ENCODE data around the gene MCRS1. TPM values are rescaled to one million over a fixed set of nuclear protein-coding genes. Genes with fewer than 3 reads are reported as not detected.

Gene MCRS1
- polyA plus RNA-seq, 3 donors = 50.3 to 88.8 (median 52.3) TPM

DNA sequence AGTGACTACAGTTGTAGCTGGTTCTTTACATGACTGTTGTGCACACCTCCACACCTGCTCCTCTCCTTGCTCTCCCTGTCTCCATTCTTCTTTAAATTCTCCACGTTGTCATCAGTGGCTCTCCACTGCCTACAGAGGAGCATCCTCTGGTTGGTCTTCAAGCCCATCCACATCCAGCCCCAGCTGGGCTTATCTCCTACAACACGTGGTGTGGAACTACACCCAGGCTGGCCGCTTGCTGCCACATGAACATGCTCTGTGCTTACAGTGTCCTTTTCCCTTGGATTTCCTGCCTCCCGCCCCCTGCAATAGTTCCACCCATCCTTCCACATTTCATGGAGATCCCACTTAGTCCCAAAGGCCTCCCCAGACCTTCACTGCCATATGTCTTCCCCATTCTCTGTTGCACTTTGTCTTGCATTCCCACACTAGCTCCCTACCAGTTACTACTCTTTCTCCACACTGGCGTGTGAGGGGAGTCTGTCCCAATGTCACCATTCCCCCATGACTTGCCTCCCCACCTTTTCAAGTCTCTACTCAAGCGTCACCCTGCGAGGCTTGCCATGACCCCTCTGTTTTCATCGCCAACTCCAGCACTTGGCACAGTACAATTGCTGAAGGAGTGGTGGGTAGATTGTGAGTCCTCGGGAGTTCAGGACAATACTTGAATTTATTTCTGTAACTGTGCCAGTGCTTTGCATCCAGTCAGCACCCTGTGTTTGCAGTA lies 9.8 kb upstream of the MCRS1 start:
- TF ChIP-seq CTCF (IDR thresholded peaks at IDR 0.05) = no peak
- 86% methylated on average over 4 of the region's 9 CpGs for WGBS (ENCODE audit: insufficient coverage)
- peaks cover 0 to 1% (median 0%) of the 10 kb centered on the region in 3 donors for H3K27me3 Mint-ChIP-seq (ENCODE audit: low read depth in 3 of 3)

GRCh38 chr12:49568442-49569162 lies 660 bp upstream of the MCRS1 start:
- Mint-ChIP-seq H3K4me3 (peak overlapping the region; percentile 99 to 100), H3K27ac (peak overlapping the region; percentile 97 to 100 (median 99)), H3K9me3 (no peaks in the 10 kb centered on the region), H3K27me3 (ENCODE audit: low read depth in 3 of 3) (peaks cover 0 to 1% (median 0%) of the 10 kb centered on the region in 3 donors), H3K4me1 (peaks cover 27% of the 10 kb centered on the region), H3K36me3 (peaks cover 22 to 24% of the 10 kb centered on the region in 2 donors)
- Histone ChIP-seq H3K4me1 (ENCODE audit: control insufficient read depth in 1 of 2, insufficient read depth in 2 of 2, low read length in 2 of 2) (peaks cover 17 to 25% of the 10 kb centered on the region in 2 donors), H3K27ac (ENCODE audit: low read depth in 1 of 2, low read length in 2 of 2) (peak overlapping the region in 1 of 2 donors; percentile 99), H3K27me3 (ENCODE audit: control insufficient read depth in 2 of 2, insufficient read depth in 2 of 2, low read length in 2 of 2) (no peaks in the 10 kb centered on the region), H3K4me3 (replicated peaks in 1 of 3; ENCODE audit: low read depth in 2 of 3, low read length in 3 of 3) (peak overlapping the region; percentile 83 to 98 (median 94)), H3K9me3 (replicated peaks in 1 of 2; ENCODE audit: control insufficient read depth in 1 of 2, insufficient read depth in 1 of 2, low read length in 2 of 2) (no peaks in the 10 kb centered on the region), H4K20me1 (ENCODE audit: insufficient read depth, low read length) (peaks cover 36% of the 10 kb centered on the region), H3K9ac (ENCODE audit: insufficient read depth, low read length, poor library complexity, severe bottlenecking) (peak overlapping the region; percentile 94), H3K36me3 (replicated peaks in 1 of 2; ENCODE audit: control insufficient read depth in 1 of 2, insufficient read depth in 2 of 2, low read length in 2 of 2) (peaks cover 21 to 24% of the 10 kb centered on the region in 2 donors), H3K4me2 (replicated peaks; ENCODE audit: extremely low read depth, low read length, poor library complexity, severe bottlenecking) (peak overlapping the region; percentile 98), H3K79me2 (ENCODE audit: insufficient read depth, low read length) (peaks cover 41% of the 10 kb centered on the region), H2AFZ (ENCODE audit: insufficient read depth, low read depth, low read length, poor library complexity, severe bottlenecking) (peak overlapping the region; percentile 99)
- TF ChIP-seq CTCF (IDR thresholded peaks at IDR 0.05) = no peak
- DNase-seq = no peak
- WGBS (ENCODE audit: insufficient coverage) = 0% methylated on average over 16 of the region's 19 CpGs
- intact Hi-C loops (cut with micrococcal nuclease) = no loop called here

More for the DNA sequence above, 9.8 kb upstream of the MCRS1 start:
- H3K27ac ChIP-seq (ENCODE audit: low read depth in 1 of 2, low read length in 2 of 2) = no peak overlapping the region
- no peak overlapping the region for H3K4me2 ChIP-seq (replicated peaks; ENCODE audit: extremely low read depth, low read length, poor library complexity, severe bottlenecking)
- DNase-seq = no peak
- no peak overlapping the region for H2AFZ ChIP-seq (ENCODE audit: insufficient read depth, low read depth, low read length, poor library complexity, severe bottlenecking)
- Mint-ChIP-seq H3K4me3 (no peak overlapping the region), H3K4me1 (peaks cover 2% of the 10 kb centered on the region), H3K36me3 (peaks cover 4 to 9% of the 10 kb centered on the region in 2 donors), H3K9me3 (peaks cover 0 to 1% (median 0%) of the 10 kb centered on the region in 7 donors), H3K27ac (no peak overlapping the region)
- no peaks in the 10 kb centered on the region for H3K27me3 ChIP-seq (ENCODE audit: control insufficient read depth in 2 of 2, insufficient read depth in 2 of 2, low read length in 2 of 2)
- H3K36me3 ChIP-seq (replicated peaks in 1 of 2; ENCODE audit: control insufficient read depth in 1 of 2, insufficient read depth in 2 of 2, low read length in 2 of 2) = no peaks in the 10 kb centered on the region
- no peak overlapping the region for H3K9ac ChIP-seq (ENCODE audit: insufficient read depth, low read length, poor library complexity, severe bottlenecking)
- no peaks in the 10 kb centered on the region for H4K20me1 ChIP-seq (ENCODE audit: insufficient read depth, low read length)
- no peak overlapping the region for H3K4me3 ChIP-seq (replicated peaks in 1 of 3; ENCODE audit: low read depth in 2 of 3, low read length in 3 of 3)
- H3K4me1 ChIP-seq (ENCODE audit: control insufficient read depth in 1 of 2, insufficient read depth in 2 of 2, low read length in 2 of 2) = no peaks in the 10 kb centered on the region
- H3K79me2 ChIP-seq (ENCODE audit: insufficient read depth, low read length) = no peaks in the 10 kb centered on the region
- H3K9me3 ChIP-seq (replicated peaks in 1 of 2; ENCODE audit: control insufficient read depth in 1 of 2, insufficient read depth in 1 of 2, low read length in 2 of 2) = no peaks in the 10 kb centered on the region
- intact Hi-C loops (cut with micrococcal nuclease) = no loop called here
